ENCODE measurements around the gene SPN. TPM values are rescaled to one million over a fixed set of nuclear protein-coding genes. Genes with fewer than 3 reads are reported as not detected.
"Not testable (repeated sequence)": the region's sequence is repeated elsewhere in the genome, so short reads cannot be mapped to it uniquely, and the experiment has no call there.

SPN gene
- total RNA-seq, 5 donors from 2014 or later (not counting 1 experiment from before 2014, with no cell fraction given) = 124 to 172 (median 161) TPM

DNA sequence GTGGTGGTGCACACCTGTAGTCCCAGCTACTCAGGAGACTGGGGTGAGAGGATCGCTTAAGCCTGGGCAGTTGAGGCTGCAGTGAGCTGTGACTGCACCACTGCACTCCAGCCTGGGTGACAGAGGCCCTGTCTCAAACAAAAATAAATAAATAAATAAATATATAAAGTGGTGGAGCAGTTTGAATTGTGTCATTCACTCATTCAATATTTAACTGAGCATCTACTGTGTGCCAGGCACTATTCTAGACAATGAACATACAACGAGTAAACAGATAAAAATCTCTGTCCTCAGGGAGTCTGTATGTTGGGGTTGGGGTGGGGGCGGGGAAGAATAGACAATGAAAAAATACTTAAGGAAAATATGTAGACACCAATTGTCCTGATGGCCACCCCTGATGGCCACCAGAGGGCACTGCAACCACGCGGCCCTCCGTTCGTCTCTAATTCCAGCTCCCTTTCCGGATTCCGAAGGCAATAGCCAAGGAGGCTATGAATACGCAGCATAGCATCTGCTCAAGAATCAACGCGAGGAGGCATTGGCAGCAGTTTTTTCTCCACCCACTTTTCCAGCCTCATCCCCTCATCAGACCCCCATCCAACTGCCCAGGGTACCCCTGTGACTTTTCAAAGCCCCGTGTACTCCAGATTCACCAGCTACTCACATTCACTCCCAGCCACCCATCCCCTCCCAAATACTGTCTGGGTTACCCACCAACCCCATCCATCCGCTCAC lies 37.4 kb downstream of the SPN start:
- Mint-ChIP-seq H3K36me3 (no peaks in the 10 kb centered on the region), H3K27me3 (no peaks in the 10 kb centered on the region), H3K27ac (peak overlapping the region; percentile 97 to 98), H3K9me3 (no peaks in the 10 kb centered on the region), H3K4me1 (peaks cover 33 to 39% (median 38%) of the 10 kb centered on the region in 3 donors), H3K4me3 (peak overlapping the region; percentile 52 to 74 (median 62))
- Histone ChIP-seq H3K27ac (ENCODE audit: low read length) (peak overlapping the region; percentile 92), H3K4me1 (ENCODE audit: control insufficient read depth in 1 of 2, extremely low read depth in 1 of 2, insufficient read depth in 2 of 2, low read length in 2 of 2) (peaks cover 24 to 45% of the 10 kb centered on the region in 2 experiments), H3K27me3 (replicated peaks in 1 of 2; ENCODE audit: control insufficient read depth in 2 of 2, extremely low read depth in 1 of 2, insufficient read depth in 2 of 2, low read length in 1 of 2) (no peaks in the 10 kb centered on the region), H3K36me3 (ENCODE audit: control insufficient read depth in 2 of 2, extremely low read depth in 1 of 2, insufficient read depth in 1 of 2, low read length in 1 of 2) (no peaks in the 10 kb centered on the region), H3K4me3 (ENCODE audit: control insufficient read depth in 1 of 2, extremely low read depth in 1 of 2, low read length in 1 of 2) (no peak overlapping the region), H3K9me3 (no peaks in the 10 kb centered on the region)
- 14% methylated on average over 11 of the region's 14 CpGs for WGBS (ENCODE audit: insufficient coverage)
- ChIA-PET CTCF (interaction anchor here (0.5 to 4.3 kb wide), 29 partner anchors 11 to 683 kb away, joined by 3 to 66 read pairs (median 4); partner anchors contain the start of genes C16orf54 (in 1 of the 2), KIF22 (in 1 of the 2), PAGR1 (in 1 of the 2) and TAOK2 (in 1 of the 2)), POLR2A (interaction anchor here (0.6 to 1.4 kb wide), 5 partner anchors 38 to 318 kb away, joined by 4 to 11 read pairs (median 8); no protein-coding TSS in a partner anchor)
- ATAC-seq (replicated peaks in 1 of 4) (peak in 3 of 4 experiments; percentile 14 to 32 (median 24)), DNase-seq (peak; percentile 48 to 91 (median 72))

DNA sequence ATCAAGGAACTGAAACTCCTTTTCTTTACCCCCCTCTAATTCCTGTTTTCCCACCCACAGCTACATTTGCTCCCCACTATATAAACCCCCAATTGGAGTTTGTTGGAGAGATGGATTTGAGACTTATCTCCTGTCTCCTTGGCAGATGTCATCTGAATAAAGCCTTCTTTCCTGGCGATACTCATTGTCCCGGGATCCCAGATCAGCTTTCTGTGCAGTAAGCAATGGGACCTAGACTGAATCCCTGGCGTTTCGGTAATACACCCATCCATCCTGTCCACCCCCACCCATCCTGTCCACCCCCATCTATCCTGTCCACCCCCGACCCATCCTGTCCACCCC lies 38.1 kb downstream of the SPN start:
- H3K27me3 Mint-ChIP-seq = no peaks in the 10 kb centered on the region
- CTCF ChIA-PET = interaction anchor here (0.6 to 4.3 kb wide), 30 partner anchors 10 to 898 kb away, joined by 3 to 66 read pairs (median 5); partner anchors contain the start of genes C16orf54 (in 1 of the 2), KIF22 (in 1 of the 2) and PAGR1 (in 1 of the 2)
- H3K4me3 ChIP-seq (ENCODE audit: control insufficient read depth in 1 of 2, extremely low read depth in 1 of 2, low read length in 1 of 2) = no peak overlapping the region
- POLR2A ChIA-PET = interaction anchor here (0.6 to 1.6 kb wide), 6 partner anchors 38 to 344 kb away, joined by 4 to 11 read pairs (median 5); no protein-coding TSS in a partner anchor
- H3K4me1 ChIP-seq (ENCODE audit: control insufficient read depth in 1 of 2, extremely low read depth in 1 of 2, insufficient read depth in 2 of 2, low read length in 2 of 2) = peaks cover 24 to 45% of the 10 kb centered on the region in 2 experiments
- no peaks in the 10 kb centered on the region for H3K9me3 ChIP-seq
- peaks cover 33 to 39% (median 38%) of the 10 kb centered on the region in 3 donors for H3K4me1 Mint-ChIP-seq
- no peaks in the 10 kb centered on the region for H3K9me3 Mint-ChIP-seq
- H3K36me3 Mint-ChIP-seq = no peaks in the 10 kb centered on the region
- peak overlapping the region in 1 of 3 donors; percentile 74 for H3K4me3 Mint-ChIP-seq
- WGBS (ENCODE audit: insufficient coverage) = 78% methylated on average over 4 of the region's 5 CpGs
- H3K36me3 ChIP-seq (ENCODE audit: control insufficient read depth in 2 of 2, extremely low read depth in 1 of 2, insufficient read depth in 1 of 2, low read length in 1 of 2) = no peaks in the 10 kb centered on the region
- H3K27ac ChIP-seq (ENCODE audit: low read length) = peak overlapping the region; percentile 92
- ATAC-seq (replicated peaks in 1 of 4) (no peak), DNase-seq (no peak)
- H3K27ac Mint-ChIP-seq = peak overlapping the region; percentile 97 to 98
- H3K27me3 ChIP-seq (replicated peaks in 1 of 2; ENCODE audit: control insufficient read depth in 2 of 2, extremely low read depth in 1 of 2, insufficient read depth in 2 of 2, low read length in 1 of 2) = no peaks in the 10 kb centered on the region

DNA sequence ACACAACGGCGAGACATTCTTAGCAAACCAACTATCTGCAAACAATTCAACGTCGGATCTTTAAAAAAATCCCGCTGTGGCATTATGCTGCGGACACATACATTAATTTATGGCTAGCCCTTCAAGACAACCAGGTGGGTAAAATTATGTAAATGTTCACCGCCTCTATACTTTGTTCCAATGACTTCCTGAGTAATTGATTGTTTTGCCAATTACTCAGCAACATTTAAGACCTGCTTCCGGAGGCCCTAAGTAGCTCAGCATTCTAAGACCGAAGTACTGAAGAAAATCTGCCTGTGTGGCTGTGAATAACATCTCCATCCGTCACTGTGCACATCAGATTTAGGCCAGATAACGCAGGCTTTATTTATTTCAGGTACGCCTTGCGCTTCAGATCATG lies 39.2 kb downstream of the SPN start:
- no peaks in the 10 kb centered on the region for H3K9me3 Mint-ChIP-seq
- H3K27ac Mint-ChIP-seq = peak overlapping the region; percentile 97 to 98
- ATAC-seq (replicated peaks in 1 of 4) (peak; percentile 67 to 77 (median 70)), DNase-seq (peak in 31 of 35 experiments; percentile 12 to 82 (median 51))
- peak overlapping the region; percentile 71 to 79 (median 74) for H3K4me3 Mint-ChIP-seq
- Histone ChIP-seq H3K9me3 (no peaks in the 10 kb centered on the region), H3K36me3 (ENCODE audit: control insufficient read depth in 2 of 2, extremely low read depth in 1 of 2, insufficient read depth in 1 of 2, low read length in 1 of 2) (no peaks in the 10 kb centered on the region), H3K4me3 (ENCODE audit: control insufficient read depth in 1 of 2, extremely low read depth in 1 of 2, low read length in 1 of 2) (peak overlapping the region; percentile 36 to 44), H3K4me1 (ENCODE audit: control insufficient read depth in 1 of 2, extremely low read depth in 1 of 2, insufficient read depth in 2 of 2, low read length in 2 of 2) (peaks cover 24 to 45% of the 10 kb centered on the region in 2 experiments), H3K27me3 (replicated peaks in 1 of 2; ENCODE audit: control insufficient read depth in 2 of 2, extremely low read depth in 1 of 2, insufficient read depth in 2 of 2, low read length in 1 of 2) (no peaks in the 10 kb centered on the region), H3K27ac (ENCODE audit: low read length) (peak overlapping the region; percentile 92)
- CTCF ChIA-PET = interaction anchor here in 1 of 2 donors (0.6 to 4.3 kb wide), 17 partner anchors 9 to 259 kb away, joined by 3 to 66 read pairs (median 7); partner anchors contain the start of genes C16orf54, KIF22 and PAGR1
- H3K36me3 Mint-ChIP-seq = no peaks in the 10 kb centered on the region
- POLR2A ChIA-PET = interaction anchor here (0.6 to 1.6 kb wide), 5 partner anchors 36 to 114 kb away, joined by 3 to 7 read pairs (median 4); partner anchors contain the start of gene PAGR1 (in 1 of the 2)
- no peaks in the 10 kb centered on the region for H3K27me3 Mint-ChIP-seq
- H3K4me1 Mint-ChIP-seq = peaks cover 33 to 39% (median 38%) of the 10 kb centered on the region in 3 donors
- WGBS (ENCODE audit: insufficient coverage) = 6% methylated on average over 3 of the region's 13 CpGs

DNA sequence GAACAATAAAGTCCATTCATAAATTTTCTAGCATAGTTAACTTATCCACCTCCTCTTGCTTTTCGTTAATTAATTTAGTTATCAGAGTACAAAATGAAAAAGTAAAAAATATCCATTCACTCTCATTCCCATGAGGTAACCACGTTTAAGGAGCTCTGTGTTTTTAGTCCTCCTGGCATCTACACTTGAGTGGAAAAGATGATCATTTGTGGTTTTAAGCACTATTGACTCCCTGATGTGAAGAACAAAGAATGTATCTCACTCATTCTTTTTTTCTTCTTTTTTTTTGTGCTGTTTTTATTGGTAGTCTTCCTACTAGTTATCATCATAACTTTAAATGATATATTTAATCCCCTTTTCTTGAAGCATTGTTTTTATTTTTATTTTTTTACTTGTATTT lies 42.0 kb downstream of the SPN start:
- H3K4me1 Mint-ChIP-seq = peaks cover 37 to 42% (median 38%) of the 10 kb centered on the region in 3 donors
- no peaks in the 10 kb centered on the region for H3K36me3 Mint-ChIP-seq
- Histone ChIP-seq H3K4me3 (ENCODE audit: control insufficient read depth in 1 of 2, extremely low read depth in 1 of 2, low read length in 1 of 2) (no peak overlapping the region), H3K27me3 (replicated peaks in 1 of 2; ENCODE audit: control insufficient read depth in 2 of 2, extremely low read depth in 1 of 2, insufficient read depth in 2 of 2, low read length in 1 of 2) (no peaks in the 10 kb centered on the region), H3K27ac (ENCODE audit: low read length) (no peak overlapping the region), H3K4me1 (ENCODE audit: control insufficient read depth in 1 of 2, extremely low read depth in 1 of 2, insufficient read depth in 2 of 2, low read length in 2 of 2) (peaks cover 24 to 43% of the 10 kb centered on the region in 2 experiments), H3K9me3 (no peaks in the 10 kb centered on the region), H3K36me3 (ENCODE audit: control insufficient read depth in 2 of 2, extremely low read depth in 1 of 2, insufficient read depth in 1 of 2, low read length in 1 of 2) (no peaks in the 10 kb centered on the region)
- peak overlapping the region in 1 of 2 donors; percentile 39 for H3K27ac Mint-ChIP-seq
- no CpG with 5 or more reads among the region's 2 CpGs for WGBS (ENCODE audit: insufficient coverage)
- no peak overlapping the region for H3K4me3 Mint-ChIP-seq
- H3K27me3 Mint-ChIP-seq = no peaks in the 10 kb centered on the region
- ATAC-seq (replicated peaks in 1 of 4) (no peak), DNase-seq (no peak)
- H3K9me3 Mint-ChIP-seq = no peaks in the 10 kb centered on the region
- ChIA-PET CTCF (interaction anchor here in 1 of 2 donors (0.6 kb wide), 1 partner anchor 10 kb away, joined by 5 read pairs; no protein-coding TSS in a partner anchor), POLR2A (no interaction called here)

DNA sequence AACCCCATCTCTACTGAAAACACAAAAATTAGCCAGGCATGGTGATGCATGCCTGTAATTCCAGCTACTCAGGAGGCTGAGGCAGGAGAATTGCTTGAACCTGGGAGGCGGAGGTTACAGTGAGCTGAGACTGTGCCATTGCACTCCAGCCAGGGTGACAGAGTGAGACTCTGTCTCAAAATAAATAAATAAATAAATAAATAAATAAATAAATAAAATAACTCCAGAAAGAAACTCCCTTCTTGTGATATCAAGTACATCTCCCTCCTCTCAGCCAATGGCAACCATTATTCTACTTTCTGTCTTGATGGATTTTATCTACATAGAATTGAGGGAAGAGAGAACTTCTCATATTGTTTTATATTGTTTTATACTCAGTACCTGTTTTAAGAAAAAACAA lies 44.1 kb downstream of the SPN start:
- H3K27me3 Mint-ChIP-seq; H3K36me3 Mint-ChIP-seq; H3K4me3 ChIP-seq (ENCODE audit: control insufficient read depth in 1 of 2, extremely low read depth in 1 of 2, low read length in 1 of 2); H3K27me3 ChIP-seq (replicated peaks in 1 of 2; ENCODE audit: control insufficient read depth in 2 of 2, extremely low read depth in 1 of 2, insufficient read depth in 2 of 2, low read length in 1 of 2); H3K27ac ChIP-seq (ENCODE audit: low read length); H3K4me3 Mint-ChIP-seq; H3K36me3 ChIP-seq (ENCODE audit: control insufficient read depth in 2 of 2, extremely low read depth in 1 of 2, insufficient read depth in 1 of 2, low read length in 1 of 2); CTCF ChIA-PET; H3K9me3 Mint-ChIP-seq; H3K9me3 ChIP-seq; POLR2A ChIA-PET; ATAC-seq (replicated peaks in 1 of 4); DNase-seq: not testable (repeated sequence)
- peaks cover 12 to 29% of the 10 kb centered on the region in 2 experiments for H3K4me1 ChIP-seq (ENCODE audit: control insufficient read depth in 1 of 2, extremely low read depth in 1 of 2, insufficient read depth in 2 of 2, low read length in 2 of 2)
- Mint-ChIP-seq H3K4me1 (peaks cover 27 to 31% (median 28%) of the 10 kb centered on the region in 3 donors), H3K27ac (peak overlapping the region in 1 of 2 donors; percentile 22)
- no CpG with 5 or more reads among the region's 1 CpG for WGBS (ENCODE audit: insufficient coverage)

DNA sequence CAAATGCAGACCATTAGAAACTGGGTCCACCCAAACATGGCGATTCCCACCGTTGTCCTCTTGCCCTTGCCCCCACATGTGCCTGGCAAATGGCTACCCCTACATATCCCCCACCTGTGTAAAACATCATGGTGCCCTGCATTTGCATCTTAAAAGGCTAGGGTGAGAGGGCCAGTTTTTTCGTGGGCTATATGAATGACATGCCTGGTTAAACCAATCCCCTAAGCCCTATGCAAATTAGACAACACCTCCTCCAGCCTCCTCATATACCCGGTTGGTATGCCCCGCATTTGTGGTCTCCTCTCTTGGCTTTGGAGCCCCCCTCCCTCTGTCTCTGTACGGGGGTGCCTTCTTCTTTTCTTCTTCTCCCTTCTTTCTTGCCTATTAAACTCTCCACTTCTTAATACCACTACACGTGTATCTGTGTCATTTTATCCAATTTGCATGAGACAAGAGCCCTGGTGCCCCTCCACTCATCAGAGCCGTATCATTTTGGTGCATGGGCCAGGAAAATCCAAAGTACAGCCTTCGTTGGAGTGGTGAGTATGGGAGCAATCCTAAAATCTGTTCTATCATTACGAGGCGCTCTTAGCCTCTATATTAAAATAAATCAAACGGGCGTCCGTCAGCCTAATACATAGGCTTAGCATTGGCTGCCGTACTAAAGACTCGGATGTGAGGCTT lies 46.0 kb downstream of the SPN start:
- no peak overlapping the region for H3K4me3 ChIP-seq (ENCODE audit: control insufficient read depth in 1 of 2, extremely low read depth in 1 of 2, low read length in 1 of 2)
- no peaks in the 10 kb centered on the region for H3K36me3 Mint-ChIP-seq
- peaks cover 2 to 10% of the 10 kb centered on the region in 2 experiments for H3K4me1 ChIP-seq (ENCODE audit: control insufficient read depth in 1 of 2, extremely low read depth in 1 of 2, insufficient read depth in 2 of 2, low read length in 2 of 2)
- H3K27ac ChIP-seq (ENCODE audit: low read length) = no peak overlapping the region
- 84% methylated on average over 7 of the region's 16 CpGs for WGBS (ENCODE audit: insufficient coverage)
- no peaks in the 10 kb centered on the region for H3K27me3 ChIP-seq (replicated peaks in 1 of 2; ENCODE audit: control insufficient read depth in 2 of 2, extremely low read depth in 1 of 2, insufficient read depth in 2 of 2, low read length in 1 of 2)
- POLR2A ChIA-PET = no interaction called here
- H3K27ac Mint-ChIP-seq = peak overlapping the region in 1 of 2 donors; percentile 13
- no peak for ATAC-seq (replicated peaks in 1 of 4)
- CTCF ChIA-PET = interaction anchor here in 1 of 2 donors (4.2 kb wide), 1 partner anchor 8 kb away, joined by 54 read pairs; no protein-coding TSS in a partner anchor
- H3K27me3 Mint-ChIP-seq = no peaks in the 10 kb centered on the region
- H3K4me3 Mint-ChIP-seq = no peak overlapping the region
- no peaks in the 10 kb centered on the region for H3K9me3 Mint-ChIP-seq
- H3K4me1 Mint-ChIP-seq = peaks cover 13 to 19% (median 15%) of the 10 kb centered on the region in 3 donors
- DNase-seq = no peak
- no peaks in the 10 kb centered on the region for H3K9me3 ChIP-seq
- H3K36me3 ChIP-seq (ENCODE audit: control insufficient read depth in 2 of 2, extremely low read depth in 1 of 2, insufficient read depth in 1 of 2, low read length in 1 of 2) = no peaks in the 10 kb centered on the region
